ENCODE results near the gene UAP1.

DNA sequence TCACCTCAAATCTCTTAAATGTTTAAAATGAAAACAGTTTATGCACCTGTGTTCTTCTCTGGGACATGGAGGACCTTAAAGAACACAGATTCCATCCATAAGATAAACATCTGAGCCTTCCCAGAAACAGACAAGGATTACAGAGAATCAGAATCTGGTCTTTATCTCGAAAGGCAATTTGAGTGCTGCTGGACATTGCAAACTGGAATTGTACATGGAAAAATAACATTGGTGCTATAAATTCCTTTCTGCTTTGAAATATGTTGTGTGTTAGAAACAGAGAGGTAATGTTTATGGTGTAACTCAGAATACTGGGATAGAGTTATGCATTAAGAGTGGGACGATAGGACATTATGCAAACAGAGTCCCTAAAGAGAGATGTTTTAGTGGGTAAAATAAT is 64.2 kb downstream of the UAP1 start:
- TF ChIP-seq, protein P1, sequence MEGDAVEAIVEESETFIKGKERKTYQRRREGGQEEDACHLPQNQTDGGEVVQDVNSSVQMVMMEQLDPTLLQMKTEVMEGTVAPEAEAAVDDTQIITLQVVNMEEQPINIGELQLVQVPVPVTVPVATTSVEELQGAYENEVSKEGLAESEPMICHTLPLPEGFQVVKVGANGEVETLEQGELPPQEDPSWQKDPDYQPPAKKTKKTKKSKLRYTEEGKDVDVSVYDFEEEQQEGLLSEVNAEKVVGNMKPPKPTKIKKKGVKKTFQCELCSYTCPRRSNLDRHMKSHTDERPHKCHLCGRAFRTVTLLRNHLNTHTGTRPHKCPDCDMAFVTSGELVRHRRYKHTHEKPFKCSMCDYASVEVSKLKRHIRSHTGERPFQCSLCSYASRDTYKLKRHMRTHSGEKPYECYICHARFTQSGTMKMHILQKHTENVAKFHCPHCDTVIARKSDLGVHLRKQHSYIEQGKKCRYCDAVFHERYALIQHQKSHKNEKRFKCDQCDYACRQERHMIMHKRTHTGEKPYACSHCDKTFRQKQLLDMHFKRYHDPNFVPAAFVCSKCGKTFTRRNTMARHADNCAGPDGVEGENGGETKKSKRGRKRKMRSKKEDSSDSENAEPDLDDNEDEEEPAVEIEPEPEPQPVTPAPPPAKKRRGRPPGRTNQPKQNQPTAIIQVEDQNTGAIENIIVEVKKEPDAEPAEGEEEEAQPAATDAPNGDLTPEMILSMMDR (IDR thresholded peaks at IDR 0.05) = no peak
- TF ChIP-seq, protein P2, sequence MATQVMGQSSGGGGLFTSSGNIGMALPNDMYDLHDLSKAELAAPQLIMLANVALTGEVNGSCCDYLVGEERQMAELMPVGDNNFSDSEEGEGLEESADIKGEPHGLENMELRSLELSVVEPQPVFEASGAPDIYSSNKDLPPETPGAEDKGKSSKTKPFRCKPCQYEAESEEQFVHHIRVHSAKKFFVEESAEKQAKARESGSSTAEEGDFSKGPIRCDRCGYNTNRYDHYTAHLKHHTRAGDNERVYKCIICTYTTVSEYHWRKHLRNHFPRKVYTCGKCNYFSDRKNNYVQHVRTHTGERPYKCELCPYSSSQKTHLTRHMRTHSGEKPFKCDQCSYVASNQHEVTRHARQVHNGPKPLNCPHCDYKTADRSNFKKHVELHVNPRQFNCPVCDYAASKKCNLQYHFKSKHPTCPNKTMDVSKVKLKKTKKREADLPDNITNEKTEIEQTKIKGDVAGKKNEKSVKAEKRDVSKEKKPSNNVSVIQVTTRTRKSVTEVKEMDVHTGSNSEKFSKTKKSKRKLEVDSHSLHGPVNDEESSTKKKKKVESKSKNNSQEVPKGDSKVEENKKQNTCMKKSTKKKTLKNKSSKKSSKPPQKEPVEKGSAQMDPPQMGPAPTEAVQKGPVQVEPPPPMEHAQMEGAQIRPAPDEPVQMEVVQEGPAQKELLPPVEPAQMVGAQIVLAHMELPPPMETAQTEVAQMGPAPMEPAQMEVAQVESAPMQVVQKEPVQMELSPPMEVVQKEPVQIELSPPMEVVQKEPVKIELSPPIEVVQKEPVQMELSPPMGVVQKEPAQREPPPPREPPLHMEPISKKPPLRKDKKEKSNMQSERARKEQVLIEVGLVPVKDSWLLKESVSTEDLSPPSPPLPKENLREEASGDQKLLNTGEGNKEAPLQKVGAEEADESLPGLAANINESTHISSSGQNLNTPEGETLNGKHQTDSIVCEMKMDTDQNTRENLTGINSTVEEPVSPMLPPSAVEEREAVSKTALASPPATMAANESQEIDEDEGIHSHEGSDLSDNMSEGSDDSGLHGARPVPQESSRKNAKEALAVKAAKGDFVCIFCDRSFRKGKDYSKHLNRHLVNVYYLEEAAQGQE (IDR thresholded peaks at IDR 0.05; ENCODE audit: low read depth, low read length) = no peak
- TF ChIP-seq FOXM1 (IDR thresholded peaks at IDR 0.05; ENCODE audit: low read depth) (no peak), NRF1 (IDR thresholded peaks at IDR 0.05; ENCODE audit: low read depth, low read length) (no peak), MXI1 (IDR thresholded peaks at IDR 0.05; ENCODE audit: low read depth, low read length) (no peak), RAD21 (IDR thresholded peaks at IDR 0.05; ENCODE audit: low read length) (no peak), TAF1 (IDR thresholded peaks at IDR 0.05; ENCODE audit: borderline replicate concordance, low read depth, low read length) (no peak), FOSL2 (IDR thresholded peaks at IDR 0.05; ENCODE audit: borderline replicate concordance, low read depth) (no peak)
- TF ChIP-seq, protein P3, sequence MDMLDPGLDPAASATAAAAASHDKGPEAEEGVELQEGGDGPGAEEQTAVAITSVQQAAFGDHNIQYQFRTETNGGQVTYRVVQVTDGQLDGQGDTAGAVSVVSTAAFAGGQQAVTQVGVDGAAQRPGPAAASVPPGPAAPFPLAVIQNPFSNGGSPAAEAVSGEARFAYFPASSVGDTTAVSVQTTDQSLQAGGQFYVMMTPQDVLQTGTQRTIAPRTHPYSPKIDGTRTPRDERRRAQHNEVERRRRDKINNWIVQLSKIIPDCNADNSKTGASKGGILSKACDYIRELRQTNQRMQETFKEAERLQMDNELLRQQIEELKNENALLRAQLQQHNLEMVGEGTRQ (IDR thresholded peaks at IDR 0.05; ENCODE audit: borderline replicate concordance, low read depth, low read length) = no peak

All from SK-N-SH (cell line).